ENCODE data around the gene CD151.

DNA sequence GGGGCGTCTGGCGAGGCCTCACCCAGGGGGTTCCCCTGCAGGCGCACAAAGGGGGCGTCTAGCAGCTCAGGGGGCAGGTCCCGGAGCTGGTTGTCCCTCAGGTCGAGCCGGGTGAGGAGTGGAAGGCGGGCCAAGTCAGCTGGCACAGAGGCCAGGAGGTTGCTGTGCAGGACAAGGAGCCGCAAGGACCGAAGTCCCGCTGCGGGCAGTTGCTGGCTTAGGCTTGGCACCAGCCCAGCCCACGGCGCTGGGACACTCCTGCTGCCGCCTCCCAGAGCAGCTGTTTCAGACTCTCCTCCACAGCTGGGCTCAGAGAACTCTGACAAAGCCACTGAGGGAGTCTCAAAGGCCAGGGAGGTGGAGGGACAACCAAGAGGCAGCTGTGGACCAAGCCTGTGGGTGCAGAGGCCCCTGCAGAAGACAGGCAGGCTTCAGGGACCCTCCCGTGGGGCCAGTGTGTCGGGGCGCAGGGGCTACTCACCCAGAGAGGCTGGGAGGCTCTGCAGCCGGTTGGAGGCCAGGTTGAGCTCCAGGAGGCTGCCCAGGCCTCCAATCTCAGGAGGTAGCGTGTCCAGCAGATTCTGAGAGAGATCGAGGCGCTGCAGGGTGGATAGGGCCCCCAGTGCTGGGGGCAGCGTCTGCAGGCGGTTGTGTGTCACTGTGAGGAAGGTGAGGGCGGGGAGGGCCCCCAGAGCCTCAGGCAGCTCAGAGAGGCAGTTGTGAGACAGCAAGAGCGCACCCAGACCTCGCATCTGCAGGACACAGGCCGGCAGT, 29.9 kb upstream of the CD151 start:
- TF ChIP-seq POLR2A (IDR thresholded peaks at IDR 0.05; ENCODE audit: low read length): no peak
- no peak for TF ChIP-seq GATA1 (IDR thresholded peaks at IDR 0.05; ENCODE audit: low read depth, low read length)

Measured in erythroblast (primary cell).